H1 (cell line): ENCODE measurements around the gene DHDDS. TPM values are rescaled to one million over a fixed set of nuclear protein-coding genes. Genes with fewer than 3 reads are reported as not detected.

Experiments used
- BACH1 ChIP-seq: IDR thresholded peaks from 2 replicates; pipeline ENCODE4 v1.6.1; 2012; ENCODE audit warnings: low read length, improper control_type of control experiment
- CBX5 ChIP-seq: fragments of 300-800, 300-1000 bp; sonication (generic); IDR thresholded peaks from 2 replicates; pipeline ENCODE4 v1.7.1; 2016; ENCODE audit warnings: antibody characterized with exemption, low read length, low read depth
- CHD1 ChIP-seq: IDR thresholded peaks from 2 replicates; pipeline ENCODE4 v1.6.1; 2012; ENCODE audit warnings: low read depth, low read length, improper control_type of control experiment
- HDAC2 ChIP-seq, 2 experiments: fragments of 300-600 bp in 1 of 2; sonication (generic) in 1 of 2; IDR thresholded peaks; 2 replicates each; pipeline ENCODE4 v1.6.1; 2011 to 2012; ENCODE audit warnings: low read depth in 2 of 2, low read length in 2 of 2, mild to moderate bottlenecking in 2 of 2, moderate library complexity in 2 of 2, borderline replicate concordance in 1 of 2, inconsistent platforms in 1 of 2
- JUN ChIP-seq: IDR thresholded peaks from 2 replicates; pipeline ENCODE4 v1.6.1; 2011; ENCODE audit warnings: low read depth, mild to moderate bottlenecking, improper control_type of control experiment, low read length
- KDM1A ChIP-seq: fragments of 200-600, 300-600 bp; sonication (generic); IDR thresholded peaks from 2 replicates; pipeline ENCODE4 v1.7.1; 2016; ENCODE audit warnings: mild to moderate bottlenecking, low read length, borderline replicate concordance
- POU5F1 ChIP-seq: IDR thresholded peaks from 2 replicates; pipeline ENCODE4 v1.6.1; 2011; ENCODE audit warnings: low read depth, mild to moderate bottlenecking, low read length, moderate library complexity
- RBBP5 ChIP-seq: IDR thresholded peaks from 2 replicates; pipeline ENCODE4 v1.7.1; 2012; ENCODE audit warnings: low read depth, mild to moderate bottlenecking, inconsistent platforms, low read length, moderate library complexity, borderline replicate concordance
- RFX5 ChIP-seq: IDR thresholded peaks from 2 replicates; pipeline ENCODE4 v1.6.1; 2011; ENCODE audit warnings: low read depth, low read length, improper control_type of control experiment, borderline replicate concordance
- RNF2 ChIP-seq: fragments of 200-900, 300-1000 bp; sonication (generic); IDR thresholded peaks from 2 replicates; pipeline ENCODE4 v1.7.1; 2016; ENCODE audit warnings: borderline replicate concordance, low read depth, mild to moderate bottlenecking, antibody characterized with exemption, low read length; ENCODE audit not compliant: poor library complexity, severe bottlenecking; ENCODE audit errors: missing control alignments
- SAP30 ChIP-seq: fragments of 300-600 bp; sonication (generic); IDR thresholded peaks from 2 replicates; pipeline ENCODE4 v1.7.1; 2012; ENCODE audit warnings: low read length, moderate library complexity, mild to moderate bottlenecking, inconsistent platforms; ENCODE audit not compliant: insufficient read depth, insufficient replicate concordance
- SP1 ChIP-seq: IDR thresholded peaks from 2 replicates; pipeline ENCODE4 v1.6.1; 2011; ENCODE audit warnings: low read depth, low read length
- SP2 ChIP-seq: IDR thresholded peaks from 2 replicates; pipeline ENCODE4 v1.6.1; 2012; ENCODE audit warnings: mild to moderate bottlenecking, low read length, inconsistent platforms
- SP4 ChIP-seq: IDR thresholded peaks from 2 replicates; pipeline ENCODE4 v1.6.1; 2012; ENCODE audit warnings: low read length, inconsistent platforms
- SRF ChIP-seq: IDR thresholded peaks from 2 replicates; pipeline ENCODE4 v1.6.1; 2011; ENCODE audit warnings: mild to moderate bottlenecking, low read depth, low read length, moderate library complexity
- TCF12 ChIP-seq: IDR thresholded peaks from 2 replicates; pipeline ENCODE4 v1.6.1; 2011; ENCODE audit warnings: low read depth, mild to moderate bottlenecking, low read length
- YY1 ChIP-seq: IDR thresholded peaks from 2 replicates; pipeline ENCODE4 v1.6.1; 2011; ENCODE audit warnings: low read depth, mild to moderate bottlenecking, low read length
- polyA plus RNA-seq, 7 experiments: library from polyadenylated mRNA; depleted of rRNA in 3 of 7; stranded (reverse) in 5 of 7; unstranded in 2 of 7; fragments of >200 nt in 5 of 7; fragments of 200-250 nt in 2 of 7; gene quantifications; 1 replicate in 5 of 7; 2 replicates in 1 of 7; 4 replicates in 1 of 7; pipeline versions ENCODE4 v1.2.1 to v1.2.3, GENCODE V29; 2011 to 2013; ENCODE audit warnings: missing spikeins in 2 of 7, mixed read lengths in 2 of 7
- total RNA-seq: library from RNA; stranded (reverse); fragmentation: NEBNext Ultra II Directional; extraction: Animal tissue kit (Norgen Biotek cat#: 25700); gene quantifications from 2 replicates; pipeline ENCODE4 v1.2.1, GENCODE V29; 2021
- TF ChIP-seq, protein P1 (sequence below), 3 experiments: IDR thresholded peaks; 1 replicate in 2 of 3; 2 replicates in 1 of 3; pipeline versions ENCODE4 v1.5.1 to v1.6.1; 2011; ENCODE audit warnings: low read length in 3 of 3, mild to moderate bottlenecking in 3 of 3, inconsistent platforms in 2 of 3, low read depth in 1 of 3, moderate library complexity in 1 of 3; ENCODE audit not compliant: insufficient read depth in 1 of 3; ENCODE audit errors: control extremely low read depth in 1 of 3
- TF ChIP-seq, protein P2 (sequence below): IDR thresholded peaks from 2 replicates; pipeline ENCODE4 v1.6.1; 2011; ENCODE audit warnings: low read depth, mild to moderate bottlenecking, low read length; ENCODE audit not compliant: insufficient read depth
- TF ChIP-seq, protein P3 (sequence below): IDR thresholded peaks from 2 replicates; pipeline ENCODE4 v1.6.1; 2012; ENCODE audit warnings: inconsistent platforms

Gene DHDDS
- total and polyA plus RNA-seq, 2 of the 8 experiments (the other 6 are each of a cell fraction or from before 2014, with no cell fraction given): 28.3 to 44.6 TPM

DNA sequence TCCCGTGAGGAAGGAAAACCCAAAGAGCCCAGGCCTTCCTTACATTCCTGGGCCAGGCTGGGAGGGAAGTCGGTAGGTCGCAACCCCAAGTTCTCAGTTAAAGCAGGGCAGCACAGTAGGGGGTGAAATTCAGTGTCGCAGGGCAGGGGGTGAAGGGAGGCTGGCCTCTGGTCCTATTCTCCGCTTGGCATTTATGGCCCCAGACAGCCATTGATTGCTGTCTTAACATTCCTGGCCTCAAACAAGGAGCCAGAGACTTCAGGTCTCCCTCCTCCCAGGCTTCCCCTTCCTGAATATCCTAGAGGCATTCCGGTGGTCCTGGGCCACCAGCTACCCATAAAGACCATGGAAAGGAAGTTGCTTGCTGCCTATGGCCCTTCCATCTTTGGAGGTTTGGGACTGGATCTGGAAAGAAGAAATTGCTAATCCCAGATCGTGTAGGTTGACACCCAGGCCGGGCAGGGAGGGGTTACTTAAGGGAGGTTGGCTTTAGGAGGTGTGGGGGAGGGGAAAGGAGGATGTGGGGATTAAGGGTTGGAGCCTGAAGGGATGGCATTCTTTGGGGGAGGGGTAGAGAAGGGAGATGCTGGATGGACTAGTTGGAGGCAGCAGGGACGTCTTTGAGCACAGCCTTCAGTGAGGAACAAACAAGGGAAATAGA, 19.8 kb upstream of the DHDDS start (continued):
- TF ChIP-seq YY1 (no peak; the same call in 1 of the 2 replicates), CHD1 (no peak), HDAC2 (IDR thresholded peaks at IDR 0.05; ENCODE audit: borderline replicate concordance in 1 of 2, low read depth in 2 of 2, low read length in 2 of 2) (peak; percentile 36 to 89; a peak in 2 of 4 replicates), BACH1 (no peak), SRF (no peak), SP2 (no peak), TCF12 (no peak), SAP30 (no peak), RNF2 (no peak), JUN (no peak), POU5F1 (no peak), RBBP5 (no peak), RFX5 (no peak), SP1 (peak; percentile 91), CBX5 (no peak), SP4 (peak; percentile 42; the same call in 1 of the 2 replicates), KDM1A (no peak)
- TF ChIP-seq, protein P1, sequence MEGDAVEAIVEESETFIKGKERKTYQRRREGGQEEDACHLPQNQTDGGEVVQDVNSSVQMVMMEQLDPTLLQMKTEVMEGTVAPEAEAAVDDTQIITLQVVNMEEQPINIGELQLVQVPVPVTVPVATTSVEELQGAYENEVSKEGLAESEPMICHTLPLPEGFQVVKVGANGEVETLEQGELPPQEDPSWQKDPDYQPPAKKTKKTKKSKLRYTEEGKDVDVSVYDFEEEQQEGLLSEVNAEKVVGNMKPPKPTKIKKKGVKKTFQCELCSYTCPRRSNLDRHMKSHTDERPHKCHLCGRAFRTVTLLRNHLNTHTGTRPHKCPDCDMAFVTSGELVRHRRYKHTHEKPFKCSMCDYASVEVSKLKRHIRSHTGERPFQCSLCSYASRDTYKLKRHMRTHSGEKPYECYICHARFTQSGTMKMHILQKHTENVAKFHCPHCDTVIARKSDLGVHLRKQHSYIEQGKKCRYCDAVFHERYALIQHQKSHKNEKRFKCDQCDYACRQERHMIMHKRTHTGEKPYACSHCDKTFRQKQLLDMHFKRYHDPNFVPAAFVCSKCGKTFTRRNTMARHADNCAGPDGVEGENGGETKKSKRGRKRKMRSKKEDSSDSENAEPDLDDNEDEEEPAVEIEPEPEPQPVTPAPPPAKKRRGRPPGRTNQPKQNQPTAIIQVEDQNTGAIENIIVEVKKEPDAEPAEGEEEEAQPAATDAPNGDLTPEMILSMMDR (IDR thresholded peaks at IDR 0.05; ENCODE audit: control extremely low read depth in 1 of 3, insufficient read depth in 1 of 3, low read depth in 1 of 3, low read length in 3 of 3): no peak
- TF ChIP-seq, protein P2, sequence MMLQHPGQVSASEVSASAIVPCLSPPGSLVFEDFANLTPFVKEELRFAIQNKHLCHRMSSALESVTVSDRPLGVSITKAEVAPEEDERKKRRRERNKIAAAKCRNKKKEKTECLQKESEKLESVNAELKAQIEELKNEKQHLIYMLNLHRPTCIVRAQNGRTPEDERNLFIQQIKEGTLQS: no peak
- TF ChIP-seq, protein P3, sequence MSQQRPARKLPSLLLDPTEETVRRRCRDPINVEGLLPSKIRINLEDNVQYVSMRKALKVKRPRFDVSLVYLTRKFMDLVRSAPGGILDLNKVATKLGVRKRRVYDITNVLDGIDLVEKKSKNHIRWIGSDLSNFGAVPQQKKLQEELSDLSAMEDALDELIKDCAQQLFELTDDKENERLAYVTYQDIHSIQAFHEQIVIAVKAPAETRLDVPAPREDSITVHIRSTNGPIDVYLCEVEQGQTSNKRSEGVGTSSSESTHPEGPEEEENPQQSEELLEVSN: no peak
